ENCODE results near the gene PSMC1.

Gene PSMC1

GRCh38 chr14:90276646-90277367 lies 20.5 kb downstream of the PSMC1 start:
- no peak for DNase-seq (ENCODE audit: low spot score)

- DNase-seq (ENCODE audit: low spot score): no peak
These were observed 21.3 kb downstream of the PSMC1 start for GRCh38 chr14:90277581-90278198.

- no peak for DNase-seq (ENCODE audit: low spot score)
These were observed 22.1 kb downstream of the PSMC1 start for GRCh38 chr14:90278199-90279175.

GRCh38 chr14:90280096-90280495 lies 23.7 kb downstream of the PSMC1 start:
- DNase-seq (ENCODE audit: low spot score): no peak

GRCh38 chr14:90281261-90281660 lies 24.9 kb downstream of the PSMC1 start:
- no peak for DNase-seq (ENCODE audit: low spot score)

- DNase-seq (ENCODE audit: low spot score): no peak
These were observed 25.4 kb downstream of the PSMC1 start for GRCh38 chr14:90281756-90282155.

GRCh38 chr14:90287791-90288190 lies 31.4 kb downstream of the PSMC1 start:
- DNase-seq (ENCODE audit: low spot score): peak; percentile 29

- DNase-seq (ENCODE audit: low spot score): no peak
These were observed 32.5 kb downstream of the PSMC1 start for GRCh38 chr14:90288651-90289355.

GRCh38 chr14:90290337-90291011 lies 34.1 kb downstream of the PSMC1 start:
- DNase-seq (ENCODE audit: low spot score): no peak

- DNase-seq (ENCODE audit: low spot score): no peak
These were observed 35.3 kb downstream of the PSMC1 start for GRCh38 chr14:90291699-90292098.

- DNase-seq (ENCODE audit: low spot score): no peak
These were observed 37.7 kb downstream of the PSMC1 start for GRCh38 chr14:90293766-90294730.

- no peak for DNase-seq (ENCODE audit: low spot score)
These were observed 38.5 kb downstream of the PSMC1 start for GRCh38 chr14:90294872-90295271.

- no peak for DNase-seq (ENCODE audit: low spot score)
These were observed 39.6 kb downstream of the PSMC1 start for GRCh38 chr14:90295870-90296516.

GRCh38 chr14:90296641-90297040 lies 40.3 kb downstream of the PSMC1 start:
- no peak for DNase-seq (ENCODE audit: low spot score)

- DNase-seq (ENCODE audit: low spot score): no peak
These were observed 41.7 kb downstream of the PSMC1 start for GRCh38 chr14:90297876-90298629.

GRCh38 chr14:90299408-90299807 lies 43.1 kb downstream of the PSMC1 start:
- DNase-seq (ENCODE audit: low spot score): no peak

- DNase-seq (ENCODE audit: low spot score): no peak
These were observed 44.3 kb downstream of the PSMC1 start for GRCh38 chr14:90300611-90301047.

GRCh38 chr14:90301122-90301521 lies 44.8 kb downstream of the PSMC1 start:
- DNase-seq (ENCODE audit: low spot score): no peak

- peak; percentile 79 for DNase-seq (ENCODE audit: low spot score)
These were observed 45.3 kb downstream of the PSMC1 start for GRCh38 chr14:90301668-90302090.

All from putamen (tissue), 1 donor.